Measurements from ENCODE around the gene FAM50B. TPM values are rescaled to one million over a fixed set of nuclear protein-coding genes. Genes with fewer than 3 reads are reported as not detected.

Gene FAM50B
- total RNA-seq, 1 donor from 2014 or later, result 10.3 TPM

GRCh38 chr6:3878048-3878666 is 29.0 kb downstream of the FAM50B start:
- H3K27me3 ChIP-seq (ENCODE audit: control insufficient read depth, insufficient read depth, low read length), result no peaks in the 10 kb centered on the region
- no peak for TF ChIP-seq CTCF (IDR thresholded peaks at IDR 0.05; ENCODE audit: insufficient read depth, low read length, severe bottlenecking)
- H3K36me3 ChIP-seq (ENCODE audit: control insufficient read depth, insufficient read depth, low read length), result no peaks in the 10 kb centered on the region
- H3K4me3 ChIP-seq (ENCODE audit: low read depth, low read length), result no peak overlapping the region
- FAIRE-seq (no peak), DNase-seq (ENCODE audit: low read depth) (no peak)

DNA sequence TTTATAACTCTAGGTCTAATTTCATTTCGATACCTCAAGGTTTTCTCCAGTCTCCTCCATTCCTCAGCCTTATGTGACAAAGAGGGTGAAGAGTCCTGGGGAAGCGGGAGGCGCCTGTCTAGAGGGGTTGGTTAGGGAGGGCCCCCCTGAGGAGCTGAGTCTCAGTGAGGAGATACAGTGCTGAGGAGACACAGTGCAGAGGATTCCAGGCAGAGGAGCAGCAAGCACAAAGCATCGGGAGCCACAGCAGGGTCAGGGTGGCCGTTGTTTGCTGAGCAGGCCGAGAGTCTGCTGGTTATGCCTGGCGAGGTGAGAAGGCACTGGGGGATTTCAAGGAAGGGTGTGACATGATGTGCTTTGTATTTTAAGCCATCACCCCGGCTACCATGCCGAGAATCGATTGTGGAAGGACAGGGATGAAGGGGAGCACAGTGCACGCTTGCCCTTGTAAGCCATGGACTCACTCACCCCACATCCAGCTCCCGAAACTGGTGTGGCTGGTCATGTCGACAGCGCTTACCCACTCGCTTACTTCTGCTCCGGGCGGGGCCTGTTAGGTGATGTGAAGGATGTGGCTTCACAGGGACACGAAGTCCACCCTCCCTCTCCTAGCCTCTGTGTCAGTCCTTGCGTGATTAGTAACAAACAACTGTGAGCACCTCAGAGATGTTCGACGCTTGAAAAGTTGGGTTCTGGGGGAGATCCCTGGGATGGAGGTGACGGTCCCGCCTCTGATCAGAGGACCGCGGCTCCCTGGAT is 30.2 kb downstream of the FAM50B start:
- DNase-seq (ENCODE audit: low read depth) (no peak), FAIRE-seq (no peak)
- Histone ChIP-seq H3K36me3 (ENCODE audit: control insufficient read depth, insufficient read depth, low read length) (no peaks in the 10 kb centered on the region), H3K4me3 (ENCODE audit: low read depth, low read length) (no peak overlapping the region), H3K27me3 (ENCODE audit: control insufficient read depth, insufficient read depth, low read length) (no peaks in the 10 kb centered on the region)
- no peak for TF ChIP-seq CTCF (IDR thresholded peaks at IDR 0.05; ENCODE audit: insufficient read depth, low read length, severe bottlenecking)

DNA sequence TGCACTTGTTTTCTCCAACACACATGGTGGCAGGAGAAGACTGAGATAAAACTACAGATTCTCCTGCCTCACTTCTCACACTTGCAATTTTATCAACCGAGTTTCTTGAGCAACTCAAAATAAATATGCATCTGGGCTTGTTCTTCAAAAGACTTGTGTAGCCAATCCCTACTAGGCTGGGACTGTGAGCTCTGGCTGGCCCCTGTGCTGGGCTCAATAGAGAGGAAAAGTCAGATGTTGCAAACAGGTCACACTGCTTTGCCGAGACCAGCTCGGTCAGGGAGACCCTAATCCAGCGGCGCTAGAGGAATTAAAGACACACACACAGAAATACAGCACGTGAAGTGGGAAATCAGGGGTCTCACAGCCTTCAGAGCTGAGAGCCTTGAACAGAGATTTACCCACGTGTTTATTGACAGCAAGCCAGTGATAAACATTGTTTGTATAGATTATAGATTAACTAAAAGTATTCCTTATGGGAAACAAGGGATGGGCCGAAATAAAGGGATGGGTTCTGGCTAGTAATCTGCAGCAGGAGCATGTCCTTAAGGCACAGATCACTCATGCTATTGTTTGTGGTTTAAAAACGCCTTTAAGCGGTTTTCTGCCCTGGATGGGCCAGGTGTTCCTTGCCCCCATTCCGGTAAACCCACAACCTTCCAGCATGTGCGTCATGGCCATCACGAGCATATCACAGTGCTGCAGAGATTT is 32.7 kb downstream of the FAM50B start:
- FAIRE-seq (no peak), DNase-seq (ENCODE audit: low read depth) (no peak)
- no peaks in the 10 kb centered on the region for H3K36me3 ChIP-seq (ENCODE audit: control insufficient read depth, insufficient read depth, low read length)
- TF ChIP-seq CTCF (IDR thresholded peaks at IDR 0.05; ENCODE audit: insufficient read depth, low read length, severe bottlenecking), result no peak
- H3K4me3 ChIP-seq (ENCODE audit: low read depth, low read length), result no peak overlapping the region
- H3K27me3 ChIP-seq (ENCODE audit: control insufficient read depth, insufficient read depth, low read length), result no peaks in the 10 kb centered on the region

DNA sequence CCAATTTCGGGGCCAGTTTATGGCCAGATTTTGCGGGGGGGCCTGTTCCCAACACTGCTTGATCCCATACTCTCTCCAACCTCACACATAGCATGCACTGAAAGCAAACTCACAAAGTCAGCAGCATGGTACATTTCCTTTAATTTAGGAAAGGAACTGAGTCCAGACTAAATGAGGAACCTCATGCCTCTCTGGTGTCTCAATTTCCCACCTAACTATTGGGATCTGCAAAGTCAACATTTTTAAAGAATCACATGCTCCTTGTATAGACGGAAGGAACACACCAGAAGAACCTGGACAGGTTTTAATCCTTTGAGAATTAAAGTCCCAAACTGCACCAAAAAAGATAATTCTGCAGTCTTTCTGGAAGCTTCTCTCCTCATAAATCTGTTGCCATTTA is 33.3 kb downstream of the FAM50B start:
- H3K27me3 ChIP-seq (ENCODE audit: control insufficient read depth, insufficient read depth, low read length), result no peaks in the 10 kb centered on the region
- FAIRE-seq, result no peak
- no peaks in the 10 kb centered on the region for H3K36me3 ChIP-seq (ENCODE audit: control insufficient read depth, insufficient read depth, low read length)
- no peak overlapping the region for H3K4me3 ChIP-seq (ENCODE audit: low read depth, low read length)
- TF ChIP-seq CTCF (IDR thresholded peaks at IDR 0.05; ENCODE audit: insufficient read depth, low read length, severe bottlenecking), result no peak
- no peak for DNase-seq (ENCODE audit: low read depth)

GRCh38 chr6:3882866-3883265 is 33.7 kb downstream of the FAM50B start:
- H3K36me3 ChIP-seq (ENCODE audit: control insufficient read depth, insufficient read depth, low read length), result no peaks in the 10 kb centered on the region
- DNase-seq (ENCODE audit: low read depth) (no peak), FAIRE-seq (no peak)
- no peak for TF ChIP-seq CTCF (IDR thresholded peaks at IDR 0.05; ENCODE audit: insufficient read depth, low read length, severe bottlenecking)
- H3K27me3 ChIP-seq (ENCODE audit: control insufficient read depth, insufficient read depth, low read length), result no peaks in the 10 kb centered on the region
- H3K4me3 ChIP-seq (ENCODE audit: low read depth, low read length), result no peak overlapping the region
